ENCODE results near the gene GDI1. TPM values are rescaled to one million over a fixed set of nuclear protein-coding genes. Genes with fewer than 3 reads are reported as not detected.

Gene GDI1
- polyA plus RNA-seq, 1 of the 3 experiments (the other 2 are of a cell fraction), result 408 TPM

DNA sequence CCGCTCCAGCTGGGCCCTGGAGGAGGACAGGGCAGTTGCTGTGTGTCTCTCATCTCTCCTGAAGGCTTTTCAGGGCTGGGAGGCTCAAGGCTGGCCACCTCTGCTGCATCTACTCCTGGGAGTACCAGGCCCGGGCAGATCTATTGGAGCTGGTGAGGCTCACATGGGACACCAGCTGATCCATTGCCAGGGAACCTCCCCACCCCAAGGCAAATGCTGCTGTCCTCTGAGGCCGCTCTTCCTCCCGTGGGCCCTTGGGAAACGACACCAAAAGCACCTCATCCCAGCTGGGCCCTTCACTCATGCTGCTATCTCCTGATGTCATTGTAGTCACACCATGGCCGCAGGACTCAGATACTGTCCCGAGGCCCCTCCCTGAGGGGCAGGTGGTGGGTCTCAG, 45.8 kb downstream of the GDI1 start:
- Histone ChIP-seq H4K20me1 (ENCODE audit: insufficient read depth) (no peaks in the 10 kb centered on the region), H3K79me2 (ENCODE audit: insufficient read depth) (peaks cover 15% of the 10 kb centered on the region; the same call in 1 of the 2 replicates), H2AFZ (ENCODE audit: low read depth) (no peak overlapping the region), H3K27ac (ENCODE audit: low read depth in 2 of 2, low read length in 1 of 2) (no peak overlapping the region), H3K4me3 (ENCODE audit: low read depth in 2 of 2, low read length in 1 of 2) (no peak overlapping the region), H3K4me2 (no peak overlapping the region), H3F3A (replicated peaks; ENCODE audit: insufficient read depth) (peaks cover under 1% of the 10 kb centered on the region), H3K27me3 (ENCODE audit: insufficient read depth) (0 out of 2 replicates have a peak, but pooled peaks cover 8% of the 10 kb centered on the region), H3K9me3 (no peaks in the 10 kb centered on the region), H3K4me1 (ENCODE audit: control insufficient read depth in 1 of 2, insufficient read depth in 2 of 2, low read depth in 1 of 2, low read length in 1 of 2) (peaks cover 0 to 14% of the 10 kb centered on the region in 2 experiments; a peak in 1 of 4 replicates), H3K9me2 (no peaks in the 10 kb centered on the region), H3K9ac (no peak overlapping the region), H3K36me3 (replicated peaks in 1 of 2; ENCODE audit: control insufficient read depth in 1 of 2, insufficient read depth in 2 of 2, low read length in 1 of 2) (peaks cover 0 to 14% of the 10 kb centered on the region in 2 experiments)
- ChIA-PET POLR2A (no interaction called here), CTCF (interaction anchor here (0.8 to 1.0 kb wide), 2 partner anchors 18 to 44 kb away, joined by 4 read pairs; no protein-coding TSS in a partner anchor)
- no peak for TF ChIP-seq TEAD4 (IDR thresholded peaks at IDR 0.05; ENCODE audit: borderline replicate concordance, insufficient read depth)
- TF ChIP-seq RAD21 (IDR thresholded peaks at IDR 0.05; ENCODE audit: low read length), result no peak
- no peak for TF ChIP-seq MXI1 (IDR thresholded peaks at IDR 0.05; ENCODE audit: low read depth, low read length)
- no peak for TF ChIP-seq RXRA (IDR thresholded peaks at IDR 0.05; ENCODE audit: borderline replicate concordance, low read depth)
- no peak for TF ChIP-seq EZH2phosphoT487 (IDR thresholded peaks at IDR 0.05; ENCODE audit: borderline replicate concordance, low read depth)
- TF ChIP-seq JUND (IDR thresholded peaks at IDR 0.05), result no peak
- TF ChIP-seq RCOR1 (IDR thresholded peaks at IDR 0.05; ENCODE audit: low read length), result no peak
- TF ChIP-seq, protein P1, sequence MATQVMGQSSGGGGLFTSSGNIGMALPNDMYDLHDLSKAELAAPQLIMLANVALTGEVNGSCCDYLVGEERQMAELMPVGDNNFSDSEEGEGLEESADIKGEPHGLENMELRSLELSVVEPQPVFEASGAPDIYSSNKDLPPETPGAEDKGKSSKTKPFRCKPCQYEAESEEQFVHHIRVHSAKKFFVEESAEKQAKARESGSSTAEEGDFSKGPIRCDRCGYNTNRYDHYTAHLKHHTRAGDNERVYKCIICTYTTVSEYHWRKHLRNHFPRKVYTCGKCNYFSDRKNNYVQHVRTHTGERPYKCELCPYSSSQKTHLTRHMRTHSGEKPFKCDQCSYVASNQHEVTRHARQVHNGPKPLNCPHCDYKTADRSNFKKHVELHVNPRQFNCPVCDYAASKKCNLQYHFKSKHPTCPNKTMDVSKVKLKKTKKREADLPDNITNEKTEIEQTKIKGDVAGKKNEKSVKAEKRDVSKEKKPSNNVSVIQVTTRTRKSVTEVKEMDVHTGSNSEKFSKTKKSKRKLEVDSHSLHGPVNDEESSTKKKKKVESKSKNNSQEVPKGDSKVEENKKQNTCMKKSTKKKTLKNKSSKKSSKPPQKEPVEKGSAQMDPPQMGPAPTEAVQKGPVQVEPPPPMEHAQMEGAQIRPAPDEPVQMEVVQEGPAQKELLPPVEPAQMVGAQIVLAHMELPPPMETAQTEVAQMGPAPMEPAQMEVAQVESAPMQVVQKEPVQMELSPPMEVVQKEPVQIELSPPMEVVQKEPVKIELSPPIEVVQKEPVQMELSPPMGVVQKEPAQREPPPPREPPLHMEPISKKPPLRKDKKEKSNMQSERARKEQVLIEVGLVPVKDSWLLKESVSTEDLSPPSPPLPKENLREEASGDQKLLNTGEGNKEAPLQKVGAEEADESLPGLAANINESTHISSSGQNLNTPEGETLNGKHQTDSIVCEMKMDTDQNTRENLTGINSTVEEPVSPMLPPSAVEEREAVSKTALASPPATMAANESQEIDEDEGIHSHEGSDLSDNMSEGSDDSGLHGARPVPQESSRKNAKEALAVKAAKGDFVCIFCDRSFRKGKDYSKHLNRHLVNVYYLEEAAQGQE (IDR thresholded peaks at IDR 0.05; ENCODE audit: low read depth, low read length), result no peak
- TF ChIP-seq FOXM1 (IDR thresholded peaks at IDR 0.05; ENCODE audit: low read depth), result no peak
- TF ChIP-seq POLR2AphosphoS5 (IDR thresholded peaks at IDR 0.05; ENCODE audit: low read depth, low read length), result no peak
- no peak for TF ChIP-seq CHD2 (IDR thresholded peaks at IDR 0.05; ENCODE audit: low read length, partially characterized antibody)
- no peak for TF ChIP-seq SIN3A (IDR thresholded peaks at IDR 0.05; ENCODE audit: borderline replicate concordance, low read depth, low read length)
- TF ChIP-seq SMC3 (IDR thresholded peaks at IDR 0.05; ENCODE audit: low read depth, low read length), result no peak
- TF ChIP-seq, protein P2, sequence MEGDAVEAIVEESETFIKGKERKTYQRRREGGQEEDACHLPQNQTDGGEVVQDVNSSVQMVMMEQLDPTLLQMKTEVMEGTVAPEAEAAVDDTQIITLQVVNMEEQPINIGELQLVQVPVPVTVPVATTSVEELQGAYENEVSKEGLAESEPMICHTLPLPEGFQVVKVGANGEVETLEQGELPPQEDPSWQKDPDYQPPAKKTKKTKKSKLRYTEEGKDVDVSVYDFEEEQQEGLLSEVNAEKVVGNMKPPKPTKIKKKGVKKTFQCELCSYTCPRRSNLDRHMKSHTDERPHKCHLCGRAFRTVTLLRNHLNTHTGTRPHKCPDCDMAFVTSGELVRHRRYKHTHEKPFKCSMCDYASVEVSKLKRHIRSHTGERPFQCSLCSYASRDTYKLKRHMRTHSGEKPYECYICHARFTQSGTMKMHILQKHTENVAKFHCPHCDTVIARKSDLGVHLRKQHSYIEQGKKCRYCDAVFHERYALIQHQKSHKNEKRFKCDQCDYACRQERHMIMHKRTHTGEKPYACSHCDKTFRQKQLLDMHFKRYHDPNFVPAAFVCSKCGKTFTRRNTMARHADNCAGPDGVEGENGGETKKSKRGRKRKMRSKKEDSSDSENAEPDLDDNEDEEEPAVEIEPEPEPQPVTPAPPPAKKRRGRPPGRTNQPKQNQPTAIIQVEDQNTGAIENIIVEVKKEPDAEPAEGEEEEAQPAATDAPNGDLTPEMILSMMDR (IDR thresholded peaks at IDR 0.05), result no peak
- TF ChIP-seq, protein P3, sequence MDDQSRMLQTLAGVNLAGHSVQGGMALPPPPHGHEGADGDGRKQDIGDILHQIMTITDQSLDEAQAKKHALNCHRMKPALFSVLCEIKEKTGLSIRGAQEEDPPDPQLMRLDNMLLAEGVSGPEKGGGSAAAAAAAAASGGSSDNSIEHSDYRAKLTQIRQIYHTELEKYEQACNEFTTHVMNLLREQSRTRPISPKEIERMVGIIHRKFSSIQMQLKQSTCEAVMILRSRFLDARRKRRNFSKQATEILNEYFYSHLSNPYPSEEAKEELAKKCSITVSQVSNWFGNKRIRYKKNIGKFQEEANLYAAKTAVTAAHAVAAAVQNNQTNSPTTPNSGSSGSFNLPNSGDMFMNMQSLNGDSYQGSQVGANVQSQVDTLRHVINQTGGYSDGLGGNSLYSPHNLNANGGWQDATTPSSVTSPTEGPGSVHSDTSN (IDR thresholded peaks at IDR 0.05), result no peak
- DNase-seq, result no peak
- WGBS (ENCODE audit: low lambda C conversion rate), result 59% methylated on average over 5 of the region's 7 CpGs
